Fibroblast of pulmonary artery (primary cell): Measurements from ENCODE around the gene DGLUCY.
"Not testable (repeated sequence)": the region's sequence is repeated elsewhere in the genome, so short reads cannot be mapped to it uniquely, and the experiment has no call there.

Experiments used
- DNase-seq: peaks from one replicate; pipeline ENCODE4 v3.0.0-alpha.2; 2010; ENCODE audit warnings: low read depth
- H3K4me3 ChIP-seq: replicated peaks from 2 replicates; pipeline ENCODE4 v1.5.1; 2011; ENCODE audit warnings: low read depth, mild to moderate bottlenecking, control low read depth, low read length, moderate library complexity
- TF ChIP-seq, protein P1 (sequence below): IDR thresholded peaks from 2 replicates; pipeline ENCODE4 v1.5.1; 2011; ENCODE audit warnings: mild to moderate bottlenecking, control low read depth, low read length, inconsistent platforms; ENCODE audit errors: missing control alignments

Gene DGLUCY

DNA sequence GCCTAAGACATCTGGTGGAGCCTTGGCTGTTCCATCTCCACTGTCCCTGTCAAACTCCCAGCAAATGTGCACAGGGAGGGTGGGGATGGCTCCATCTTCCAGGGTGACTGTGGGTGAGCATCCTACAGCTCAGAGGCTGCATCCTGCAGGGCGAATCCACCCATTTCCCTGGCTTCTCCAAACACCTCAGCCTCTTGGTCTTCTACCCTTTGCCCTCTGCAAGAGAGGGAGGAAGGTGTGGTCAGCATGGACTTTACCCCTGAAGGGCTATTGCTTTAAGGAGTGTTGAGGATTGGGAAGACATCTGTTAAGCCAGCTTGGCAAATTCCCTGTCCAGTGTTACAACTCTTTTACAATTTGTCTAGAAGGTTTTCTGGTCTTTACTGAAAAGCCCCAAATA is 23.1 kb upstream of the DGLUCY start:
- TF ChIP-seq, protein P1, sequence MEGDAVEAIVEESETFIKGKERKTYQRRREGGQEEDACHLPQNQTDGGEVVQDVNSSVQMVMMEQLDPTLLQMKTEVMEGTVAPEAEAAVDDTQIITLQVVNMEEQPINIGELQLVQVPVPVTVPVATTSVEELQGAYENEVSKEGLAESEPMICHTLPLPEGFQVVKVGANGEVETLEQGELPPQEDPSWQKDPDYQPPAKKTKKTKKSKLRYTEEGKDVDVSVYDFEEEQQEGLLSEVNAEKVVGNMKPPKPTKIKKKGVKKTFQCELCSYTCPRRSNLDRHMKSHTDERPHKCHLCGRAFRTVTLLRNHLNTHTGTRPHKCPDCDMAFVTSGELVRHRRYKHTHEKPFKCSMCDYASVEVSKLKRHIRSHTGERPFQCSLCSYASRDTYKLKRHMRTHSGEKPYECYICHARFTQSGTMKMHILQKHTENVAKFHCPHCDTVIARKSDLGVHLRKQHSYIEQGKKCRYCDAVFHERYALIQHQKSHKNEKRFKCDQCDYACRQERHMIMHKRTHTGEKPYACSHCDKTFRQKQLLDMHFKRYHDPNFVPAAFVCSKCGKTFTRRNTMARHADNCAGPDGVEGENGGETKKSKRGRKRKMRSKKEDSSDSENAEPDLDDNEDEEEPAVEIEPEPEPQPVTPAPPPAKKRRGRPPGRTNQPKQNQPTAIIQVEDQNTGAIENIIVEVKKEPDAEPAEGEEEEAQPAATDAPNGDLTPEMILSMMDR: no peak
- no peak for DNase-seq
- H3K4me3 ChIP-seq: no peak overlapping the region

DNA sequence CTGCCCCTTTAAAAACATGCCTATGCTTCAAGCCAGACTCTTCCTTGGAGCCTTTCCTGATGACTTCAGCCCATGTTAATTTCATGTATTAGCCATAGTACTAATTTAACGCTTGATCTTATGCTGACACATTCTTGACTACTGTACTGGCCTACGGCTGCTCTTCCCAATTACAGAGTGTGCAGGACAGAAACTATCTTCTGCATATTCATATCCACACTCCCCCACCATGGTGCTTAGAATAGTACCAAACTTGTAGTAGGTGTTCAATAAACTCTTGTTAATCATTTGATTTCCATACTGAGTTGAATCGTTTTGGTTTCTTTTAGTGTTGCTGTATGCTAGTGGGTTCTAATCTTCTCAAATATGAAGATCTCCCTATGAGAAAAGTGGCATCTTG is 21.8 kb upstream of the DGLUCY start:
- TF ChIP-seq, protein P1: no peak
- DNase-seq: no peak
- H3K4me3 ChIP-seq: no peak overlapping the region

DNA sequence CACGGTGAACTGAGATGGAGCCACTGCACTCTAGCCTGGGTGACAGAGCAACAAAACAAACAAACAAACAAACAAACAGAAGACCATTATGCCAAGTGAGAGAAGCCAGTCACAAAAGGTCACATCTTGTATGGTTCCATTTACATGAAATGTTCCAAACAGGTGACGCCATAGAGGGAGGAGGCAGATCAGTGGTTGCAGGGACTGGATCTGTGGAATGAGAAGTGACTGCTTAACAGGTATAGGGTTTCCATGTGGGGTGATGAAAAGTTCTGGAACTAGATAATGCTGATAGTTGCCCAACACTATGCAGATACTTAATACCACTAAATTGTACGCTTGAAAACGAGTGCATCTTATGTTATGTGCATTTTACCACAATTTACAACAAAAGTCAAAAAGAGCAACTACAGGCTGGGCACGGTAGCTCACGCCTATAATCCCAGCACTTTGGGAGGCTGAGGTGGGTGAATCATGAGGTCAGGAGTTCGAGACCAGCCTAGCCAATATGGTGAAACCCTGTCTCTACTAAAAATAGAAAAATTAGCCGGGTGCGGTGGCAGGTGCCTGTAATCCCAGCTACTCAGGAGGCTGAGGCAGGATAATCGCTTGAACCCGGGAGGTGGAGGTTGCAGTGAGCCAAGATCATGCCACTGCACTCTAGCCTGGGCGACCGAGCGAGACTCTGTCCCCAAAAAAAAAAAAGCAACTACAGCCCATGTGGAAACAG is 20.0 kb upstream of the DGLUCY start:
- H3K4me3 ChIP-seq, DNase-seq: not testable (repeated sequence)

DNA sequence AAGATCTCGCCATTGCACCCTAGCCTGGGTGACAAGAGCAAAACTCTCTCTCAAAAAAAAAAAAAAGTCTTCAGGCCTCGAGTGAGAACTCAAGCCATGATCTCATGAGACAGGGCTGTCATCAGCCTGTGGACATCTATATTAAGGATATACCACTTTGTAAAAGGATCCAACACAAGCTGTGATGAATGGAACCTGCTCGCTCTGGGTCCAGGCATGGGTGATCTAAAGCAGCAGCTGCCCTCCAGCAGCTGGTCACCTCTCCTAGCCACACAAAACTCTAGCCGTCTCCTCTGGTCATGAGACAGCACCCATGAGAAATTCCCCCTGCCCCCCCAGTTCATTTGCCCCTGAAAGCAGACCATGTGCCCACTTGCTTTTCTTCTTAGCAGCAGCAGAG is 19.1 kb upstream of the DGLUCY start:
- H3K4me3 ChIP-seq: no peak overlapping the region
- TF ChIP-seq, protein P1: no peak
- no peak for DNase-seq

DNA sequence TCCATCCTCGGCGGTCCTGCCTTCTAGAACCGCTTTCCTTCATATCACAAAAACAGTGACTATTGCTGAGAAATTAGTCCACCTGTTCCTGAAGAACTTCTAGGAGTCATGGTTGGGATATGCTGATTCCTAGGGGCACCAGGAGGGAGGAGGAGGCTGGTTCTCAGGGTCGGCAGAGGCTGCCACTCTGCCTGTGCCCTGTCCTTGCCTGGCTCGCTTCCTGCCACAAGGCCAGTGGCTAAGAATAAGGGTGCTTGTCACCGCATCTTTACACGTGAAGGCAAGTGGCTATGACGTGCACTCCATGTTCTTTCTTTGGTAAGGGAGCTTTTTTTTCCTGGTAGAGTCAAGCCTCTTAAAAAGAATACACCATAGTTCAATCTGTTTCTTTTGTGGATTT is 18.7 kb upstream of the DGLUCY start:
- DNase-seq: no peak
- TF ChIP-seq, protein P1: no peak

DNA sequence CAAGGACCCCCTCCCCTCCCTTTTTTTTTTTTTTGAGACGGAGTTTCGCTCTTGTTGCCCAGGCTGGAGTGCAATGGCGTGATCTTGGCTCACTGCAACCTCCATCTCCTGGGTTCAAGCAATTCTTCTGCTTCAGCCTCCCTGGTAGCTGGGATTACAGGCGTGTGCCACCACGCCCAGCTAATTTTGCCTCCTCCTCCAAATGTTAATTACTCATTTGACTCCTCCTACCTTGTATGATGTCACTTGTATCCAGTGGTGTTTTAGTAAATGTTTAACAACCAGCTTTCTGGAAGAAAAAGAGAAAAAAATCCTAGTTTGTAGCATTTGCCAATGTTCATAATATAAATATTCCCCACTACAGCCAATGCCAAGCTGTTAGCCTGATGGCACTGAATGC is 16.2 kb upstream of the DGLUCY start:
- not testable (repeated sequence) for DNase-seq, H3K4me3 ChIP-seq

More for the DNA sequence above, 18.7 kb upstream of the DGLUCY start:
- no peak overlapping the region for H3K4me3 ChIP-seq

DNA sequence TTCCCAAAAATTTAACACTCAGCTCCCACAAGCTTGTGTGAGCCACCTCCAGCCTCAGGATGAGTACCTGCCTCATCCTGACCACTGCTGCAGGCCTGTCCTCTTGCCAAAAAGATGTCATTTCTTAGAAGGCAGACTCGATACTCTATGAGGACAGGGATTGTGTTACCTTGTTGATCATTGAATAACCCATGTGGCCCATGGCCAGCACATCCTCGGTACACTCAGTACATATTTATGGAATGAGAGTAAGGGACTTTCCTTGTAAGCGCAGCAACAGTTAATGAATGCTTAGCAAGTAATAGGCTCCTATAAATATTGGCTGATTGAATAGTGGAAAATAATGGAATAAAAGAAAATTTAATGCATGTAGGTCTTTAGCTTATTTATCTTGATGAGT is 15.3 kb upstream of the DGLUCY start:
- TF ChIP-seq, protein P1: no peak
- no peak overlapping the region for H3K4me3 ChIP-seq
- no peak for DNase-seq

DNA sequence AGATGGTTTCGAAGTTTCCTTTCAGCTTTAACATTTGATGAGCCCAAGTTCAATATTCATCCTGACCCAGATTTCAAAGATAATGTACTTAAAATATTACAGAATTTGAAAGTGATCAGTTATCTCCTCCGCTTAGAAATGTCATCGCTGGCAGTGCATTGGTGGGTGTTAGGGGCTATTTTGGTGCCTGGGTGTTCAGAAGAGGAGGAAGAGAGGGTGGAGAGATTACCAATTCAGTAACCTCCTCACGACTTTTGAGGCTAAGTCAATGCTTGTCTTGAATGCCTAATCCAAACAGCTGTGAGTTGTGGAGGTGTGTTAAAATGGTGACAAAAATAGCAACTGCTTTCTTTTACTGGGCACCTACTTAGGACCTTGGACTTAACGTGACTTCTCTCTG is 13.8 kb upstream of the DGLUCY start:
- no peak overlapping the region for H3K4me3 ChIP-seq
- no peak for DNase-seq
- TF ChIP-seq, protein P1: no peak
